Panc1 (cell line): Measurements from ENCODE around the gene SLC25A34. TPM values are rescaled to one million over a fixed set of nuclear protein-coding genes. Genes with fewer than 3 reads are reported as not detected.

Source experiments
- ATAC-seq: fragments of 200-7000 bp; cut with Tn5 transposase; 2 replicates; pipeline ENCODE4 v1.9.1; 2020; ENCODE audit warnings: mild to moderate bottlenecking, moderate library complexity
- BruUV-seq: library from RNA; stranded (reverse); fragments of 400-500 nt; replicated peaks from 2 replicates; lab custom pipeline; 2021; lab: Mats Ljungman, UMichigan
- CTCF ChIA-PET: fragments of 300-600 bp; sonication (Branson Sonifier 250); formaldehyde crosslinking; loops from one replicate; lab custom pipeline; 2022; ENCODE audit warnings: antibody characterized with exemption; lab: Charles Lee
- POLR2A ChIA-PET: fragments of 300-600 bp; sonication (Branson Sonifier 250); formaldehyde crosslinking; loops from one replicate; lab custom pipeline; 2022; ENCODE audit warnings: antibody characterized with exemption; lab: Charles Lee
- DNase-seq: peaks from one replicate; pipeline ENCODE4 v3.0.0-alpha.2; 2010; ENCODE audit warnings: low read depth, low spot score
- H3K27ac ChIP-seq: 2 replicates; pipeline ENCODE4 v1.5.1; 2011; ENCODE audit warnings: mild to moderate bottlenecking, low read length, inconsistent platforms
- H3K27me3 ChIP-seq: fragments of 200-500 bp; sonication (Bioruptor generic); 2 replicates; pipeline ENCODE4 v1.6.0; 2014; ENCODE audit warnings: low read length, inconsistent platforms; ENCODE audit not compliant: control insufficient read depth, insufficient read depth
- H3K36me3 ChIP-seq: fragments of 200-500 bp; sonication (Bioruptor generic); 2 replicates; pipeline ENCODE4 v1.5.1; 2014; ENCODE audit warnings: inconsistent platforms, mild to moderate bottlenecking, low read length, moderate library complexity; ENCODE audit not compliant: control insufficient read depth, insufficient read depth
- H3K4me1 ChIP-seq: 2 replicates; pipeline ENCODE4 v1.5.1; 2011; ENCODE audit warnings: inconsistent platforms, mild to moderate bottlenecking, low read length, moderate library complexity; ENCODE audit not compliant: control insufficient read depth, insufficient read depth
- H3K4me3 ChIP-seq, 2 experiments: 2 replicates each; pipeline ENCODE4 v1.5.1; 2011 to 2012; ENCODE audit warnings: low read depth in 2 of 2, low read length in 2 of 2, mild to moderate bottlenecking in 2 of 2, inconsistent platforms in 1 of 2, moderate library complexity in 1 of 2
- H3K9me3 ChIP-seq: fragments of 200-500 bp; sonication (Bioruptor generic); 2 replicates; pipeline ENCODE4 v1.5.1; 2014; ENCODE audit warnings: low read depth, mild to moderate bottlenecking, inconsistent platforms, low read length, moderate library complexity; ENCODE audit not compliant: control insufficient read depth, insufficient read depth
- POLR2AphosphoS5 ChIP-seq: IDR thresholded peaks from 2 replicates; pipeline ENCODE4 v1.6.1; 2012; ENCODE audit warnings: mild to moderate bottlenecking, low read depth, low read length, moderate library complexity
- SIN3A ChIP-seq: IDR thresholded peaks from 2 replicates; pipeline ENCODE4 v1.6.1; 2012; ENCODE audit warnings: low read depth, mild to moderate bottlenecking, low read length, moderate library complexity, borderline replicate concordance; ENCODE audit not compliant: insufficient read depth
- TCF7L2 ChIP-seq: IDR thresholded peaks from 2 replicates; pipeline ENCODE4 v1.6.1; 2011; ENCODE audit warnings: mild to moderate bottlenecking, low read depth, low read length, inconsistent platforms
- in situ Hi-C: cut with HindIII; loops from 2 replicates; pipeline ENCODE4 v1.10.0; 2016; ENCODE audit warnings: low sequenced_read_pairs, low pct_unique_long_range_greater_than_20kb
- intact Hi-C: fragments of 100-400 bp; cut with micrococcal nuclease; formaldehyde crosslinking; loops from one replicate; pipeline ENCODE4 v1.10.0; 2022; ENCODE audit not compliant: unreplicated experiment
- total RNA-seq: library from RNA; stranded (reverse); gene quantifications from one replicate; pipeline ENCODE4 v1.2.1, GENCODE V29; 2021; ENCODE audit not compliant: unreplicated experiment
- TF ChIP-seq, protein P1 (sequence below): fragments of 450-650 bp; IDR thresholded peaks from 2 replicates; pipeline ENCODE4 v1.5.1; 2017; ENCODE audit warnings: mild to moderate bottlenecking
- TF ChIP-seq, protein P2 (sequence below), 2 experiments: IDR thresholded peaks; 2 replicates each; pipeline ENCODE4 v1.6.1; 2011 to 2012; ENCODE audit warnings: low read depth in 2 of 2, control low read depth in 1 of 2, low read length in 1 of 2, mild to moderate bottlenecking in 1 of 2, moderate library complexity in 1 of 2; ENCODE audit not compliant: insufficient read depth in 1 of 2

Gene SLC25A34
- total RNA-seq, 1 experiment from 2014 or later: 0.64 TPM

DNA sequence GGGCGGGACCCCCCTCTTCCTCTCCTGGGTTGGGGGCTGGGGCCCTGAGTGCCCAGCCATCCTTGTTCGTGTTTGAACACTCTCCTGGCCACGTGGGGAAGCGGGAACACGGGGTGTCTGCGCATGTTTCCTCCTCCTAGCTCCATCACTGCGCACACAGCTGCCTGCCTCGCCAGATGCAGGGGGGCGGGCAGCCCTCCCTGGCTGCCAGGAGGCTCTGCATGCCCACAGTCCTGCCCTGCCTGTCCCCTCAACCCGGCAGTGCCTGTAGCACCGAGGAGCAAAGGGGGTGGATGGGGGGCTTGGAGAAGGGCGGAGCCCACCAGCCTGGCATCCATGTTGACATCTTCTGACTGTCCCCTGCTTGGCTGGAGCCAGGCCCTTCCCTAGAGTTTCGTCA is 1.8 kb upstream of the SLC25A34 start:
- no peaks in the 10 kb centered on the region; the same call in 1 of the 2 replicates for H3K4me1 ChIP-seq
- TF ChIP-seq POLR2AphosphoS5 (no peak), SIN3A (no peak), TCF7L2 (no peak)
- TF ChIP-seq, protein P1, sequence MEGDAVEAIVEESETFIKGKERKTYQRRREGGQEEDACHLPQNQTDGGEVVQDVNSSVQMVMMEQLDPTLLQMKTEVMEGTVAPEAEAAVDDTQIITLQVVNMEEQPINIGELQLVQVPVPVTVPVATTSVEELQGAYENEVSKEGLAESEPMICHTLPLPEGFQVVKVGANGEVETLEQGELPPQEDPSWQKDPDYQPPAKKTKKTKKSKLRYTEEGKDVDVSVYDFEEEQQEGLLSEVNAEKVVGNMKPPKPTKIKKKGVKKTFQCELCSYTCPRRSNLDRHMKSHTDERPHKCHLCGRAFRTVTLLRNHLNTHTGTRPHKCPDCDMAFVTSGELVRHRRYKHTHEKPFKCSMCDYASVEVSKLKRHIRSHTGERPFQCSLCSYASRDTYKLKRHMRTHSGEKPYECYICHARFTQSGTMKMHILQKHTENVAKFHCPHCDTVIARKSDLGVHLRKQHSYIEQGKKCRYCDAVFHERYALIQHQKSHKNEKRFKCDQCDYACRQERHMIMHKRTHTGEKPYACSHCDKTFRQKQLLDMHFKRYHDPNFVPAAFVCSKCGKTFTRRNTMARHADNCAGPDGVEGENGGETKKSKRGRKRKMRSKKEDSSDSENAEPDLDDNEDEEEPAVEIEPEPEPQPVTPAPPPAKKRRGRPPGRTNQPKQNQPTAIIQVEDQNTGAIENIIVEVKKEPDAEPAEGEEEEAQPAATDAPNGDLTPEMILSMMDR: no peak
- TF ChIP-seq, protein P2, sequence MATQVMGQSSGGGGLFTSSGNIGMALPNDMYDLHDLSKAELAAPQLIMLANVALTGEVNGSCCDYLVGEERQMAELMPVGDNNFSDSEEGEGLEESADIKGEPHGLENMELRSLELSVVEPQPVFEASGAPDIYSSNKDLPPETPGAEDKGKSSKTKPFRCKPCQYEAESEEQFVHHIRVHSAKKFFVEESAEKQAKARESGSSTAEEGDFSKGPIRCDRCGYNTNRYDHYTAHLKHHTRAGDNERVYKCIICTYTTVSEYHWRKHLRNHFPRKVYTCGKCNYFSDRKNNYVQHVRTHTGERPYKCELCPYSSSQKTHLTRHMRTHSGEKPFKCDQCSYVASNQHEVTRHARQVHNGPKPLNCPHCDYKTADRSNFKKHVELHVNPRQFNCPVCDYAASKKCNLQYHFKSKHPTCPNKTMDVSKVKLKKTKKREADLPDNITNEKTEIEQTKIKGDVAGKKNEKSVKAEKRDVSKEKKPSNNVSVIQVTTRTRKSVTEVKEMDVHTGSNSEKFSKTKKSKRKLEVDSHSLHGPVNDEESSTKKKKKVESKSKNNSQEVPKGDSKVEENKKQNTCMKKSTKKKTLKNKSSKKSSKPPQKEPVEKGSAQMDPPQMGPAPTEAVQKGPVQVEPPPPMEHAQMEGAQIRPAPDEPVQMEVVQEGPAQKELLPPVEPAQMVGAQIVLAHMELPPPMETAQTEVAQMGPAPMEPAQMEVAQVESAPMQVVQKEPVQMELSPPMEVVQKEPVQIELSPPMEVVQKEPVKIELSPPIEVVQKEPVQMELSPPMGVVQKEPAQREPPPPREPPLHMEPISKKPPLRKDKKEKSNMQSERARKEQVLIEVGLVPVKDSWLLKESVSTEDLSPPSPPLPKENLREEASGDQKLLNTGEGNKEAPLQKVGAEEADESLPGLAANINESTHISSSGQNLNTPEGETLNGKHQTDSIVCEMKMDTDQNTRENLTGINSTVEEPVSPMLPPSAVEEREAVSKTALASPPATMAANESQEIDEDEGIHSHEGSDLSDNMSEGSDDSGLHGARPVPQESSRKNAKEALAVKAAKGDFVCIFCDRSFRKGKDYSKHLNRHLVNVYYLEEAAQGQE (IDR thresholded peaks at IDR 0.05; ENCODE audit: insufficient read depth in 1 of 2, low read depth in 2 of 2, low read length in 1 of 2): no peak
- no peaks in the 10 kb centered on the region for H3K36me3 ChIP-seq
- intact Hi-C loops (no loop called here), in situ Hi-C loops (no loop called here)
- BruUV-seq: no TSS peak
- no peaks in the 10 kb centered on the region for H3K9me3 ChIP-seq
- ATAC-seq (no peak), DNase-seq (no peak)
- no peak overlapping the region for H3K27ac ChIP-seq
- H3K4me3 ChIP-seq: no peak overlapping the region
- CTCF ChIA-PET: no interaction called here
- POLR2A ChIA-PET: no interaction called here
- no peaks in the 10 kb centered on the region for H3K27me3 ChIP-seq

DNA sequence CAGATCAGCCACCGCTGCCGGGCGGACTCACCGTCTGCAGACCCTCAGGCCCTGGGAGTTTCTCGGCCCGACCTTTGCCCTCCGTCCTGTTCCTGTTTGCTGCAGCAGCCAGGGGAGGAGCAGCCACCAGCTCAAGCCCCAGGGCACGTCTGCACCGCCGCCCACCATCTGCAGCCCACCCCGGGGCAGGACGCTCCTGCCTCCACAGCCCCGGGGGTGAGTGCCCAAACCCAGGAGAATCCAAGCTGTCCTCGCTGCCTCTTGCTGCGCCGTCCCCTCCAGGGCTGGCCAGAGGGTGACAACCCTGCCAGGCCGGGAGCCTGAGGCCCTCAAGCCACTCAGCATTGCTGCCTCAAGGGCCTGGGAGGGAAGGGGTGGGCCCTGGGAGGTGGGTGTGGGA is 1.2 kb upstream of the SLC25A34 start:
- Histone ChIP-seq H3K36me3 (no peaks in the 10 kb centered on the region), H3K4me3 (no peak overlapping the region), H3K4me1 (no peaks in the 10 kb centered on the region; the same call in 1 of the 2 replicates), H3K9me3 (no peaks in the 10 kb centered on the region), H3K27me3 (no peaks in the 10 kb centered on the region), H3K27ac (no peak overlapping the region)
- ChIA-PET CTCF (no interaction called here), POLR2A (interaction anchor here (0.7 kb wide), 1 partner anchor 92 kb away, joined by 12 read pairs; no protein-coding TSS in a partner anchor)
- in situ Hi-C loops: no loop called here
- DNase-seq: no peak
- TF ChIP-seq SIN3A (no peak), POLR2AphosphoS5 (no peak), TCF7L2 (no peak)
- TF ChIP-seq, protein P2 (IDR thresholded peaks at IDR 0.05; ENCODE audit: insufficient read depth in 1 of 2, low read depth in 2 of 2, low read length in 1 of 2): no peak
- TF ChIP-seq, protein P1: no peak
- BruUV-seq: no TSS peak
- ATAC-seq: no peak
- intact Hi-C loops: no loop called here
